H9 (cell line): ENCODE data around the gene ANKS3. TPM values are rescaled to one million over a fixed set of nuclear protein-coding genes. Genes with fewer than 3 reads are reported as not detected.

Experiments
- DNase-seq: peaks from one replicate; pipeline ENCODE4 v3.0.0-alpha.2; 2017
- H2AFZ ChIP-seq: one replicate; pipeline ENCODE4 v1.6.1; 2013; ENCODE audit warnings: mild to moderate bottlenecking, low read length, control low read depth, moderate library complexity
- H2AK5ac ChIP-seq: 2 replicates; pipeline ENCODE4 v1.6.1; 2013; ENCODE audit warnings: low read length, control low read depth, mixed read lengths; ENCODE audit not compliant: insufficient read length
- H2BK120ac ChIP-seq: one replicate; pipeline ENCODE4 v1.6.1; 2013; ENCODE audit warnings: low read depth, mild to moderate bottlenecking, low read length, control low read depth, inconsistent platforms; ENCODE audit not compliant: poor library complexity, severe bottlenecking
- H2BK12ac ChIP-seq: 2 replicates; pipeline ENCODE4 v1.6.1; 2013; ENCODE audit warnings: low read length, control low read depth, mixed read lengths, low read depth; ENCODE audit not compliant: insufficient read length
- H2BK15ac ChIP-seq: 2 replicates; pipeline ENCODE4 v1.6.1; 2013; ENCODE audit warnings: low read depth, low read length, control low read depth
- H2BK20ac ChIP-seq: one replicate; pipeline ENCODE4 v1.6.1; 2013; ENCODE audit warnings: low read depth, mild to moderate bottlenecking, low read length, control low read depth, inconsistent platforms; ENCODE audit not compliant: poor library complexity, severe bottlenecking
- H2BK5ac ChIP-seq: 2 replicates; pipeline ENCODE4 v1.6.1; 2013; ENCODE audit warnings: low read length, control low read depth, mixed read lengths; ENCODE audit not compliant: insufficient read length
- H3K14ac ChIP-seq: 2 replicates; pipeline ENCODE4 v1.6.1; 2013; ENCODE audit warnings: low read length, control low read depth; ENCODE audit not compliant: insufficient read depth
- H3K18ac ChIP-seq: 2 replicates; pipeline ENCODE4 v1.6.1; 2013; ENCODE audit warnings: low read depth, mild to moderate bottlenecking, mixed read lengths, low read length, control low read depth; ENCODE audit not compliant: insufficient read length
- H3K23ac ChIP-seq: 2 replicates; pipeline ENCODE4 v1.6.1; 2013; ENCODE audit warnings: low read length, control low read depth, mixed read lengths, low read depth; ENCODE audit not compliant: insufficient read length
- H3K23me2 ChIP-seq: 2 replicates; pipeline ENCODE4 v1.6.1; 2013; ENCODE audit warnings: low read depth, mild to moderate bottlenecking, mixed read lengths, low read length, control low read depth; ENCODE audit not compliant: insufficient read length, poor library complexity, severe bottlenecking
- H3K27ac ChIP-seq: 2 replicates; pipeline ENCODE4 v1.5.1; 2013; ENCODE audit warnings: low read length, control low read depth, mixed read lengths, low read depth; ENCODE audit not compliant: insufficient read length
- H3K27me3 ChIP-seq: 2 replicates; pipeline ENCODE4 v1.6.1; 2013; ENCODE audit warnings: low read length, control low read depth, inconsistent platforms; ENCODE audit not compliant: insufficient read depth
- H3K4ac ChIP-seq: 2 replicates; pipeline ENCODE4 v1.6.1; 2013; ENCODE audit warnings: low read depth, mild to moderate bottlenecking, control low read depth, inconsistent platforms, low read length, moderate library complexity
- H3K4me1 ChIP-seq: 2 replicates; pipeline ENCODE4 v1.6.1; 2013; ENCODE audit warnings: low read length, control low read depth, inconsistent platforms; ENCODE audit not compliant: insufficient read depth
- H3K4me2 ChIP-seq: 2 replicates; pipeline ENCODE4 v1.6.1; 2013; ENCODE audit warnings: low read length, control low read depth, mixed read lengths; ENCODE audit not compliant: insufficient read length, insufficient read depth
- H3K56ac ChIP-seq: 2 replicates; pipeline ENCODE4 v1.6.1; 2013; ENCODE audit warnings: low read depth, mild to moderate bottlenecking, mixed read lengths, low read length, control low read depth; ENCODE audit not compliant: insufficient read length
- H3K79me1 ChIP-seq: 2 replicates; pipeline ENCODE4 v1.6.1; 2013; ENCODE audit warnings: low read depth, mild to moderate bottlenecking, moderate library complexity, low read length, control low read depth, inconsistent platforms; ENCODE audit not compliant: insufficient read depth, poor library complexity, severe bottlenecking
- H3K79me2 ChIP-seq: 2 replicates; pipeline ENCODE4 v1.6.1; 2013; ENCODE audit warnings: low read length, control low read depth, inconsistent platforms; ENCODE audit not compliant: insufficient read depth
- H3K9ac ChIP-seq: 2 replicates; pipeline ENCODE4 v1.6.1; 2013; ENCODE audit warnings: low read length, control low read depth, mixed read lengths; ENCODE audit not compliant: insufficient read length; ENCODE audit errors: extremely low read depth
- H3K9me3 ChIP-seq: one replicate; pipeline ENCODE4 v1.6.1; 2013; ENCODE audit warnings: low read depth, low read length, inconsistent platforms; ENCODE audit not compliant: control insufficient read depth
- H3T11ph ChIP-seq: one replicate; pipeline ENCODE4 v1.6.1; 2013; ENCODE audit warnings: mild to moderate bottlenecking, low read length, control low read depth, inconsistent platforms
- H4K20me1 ChIP-seq: one replicate; pipeline ENCODE4 v1.6.1; 2013; ENCODE audit not compliant: control insufficient read depth, insufficient read length, insufficient read depth
- H4K5ac ChIP-seq: 2 replicates; pipeline ENCODE4 v1.6.1; 2013; ENCODE audit warnings: low read depth, mild to moderate bottlenecking, mixed read lengths, low read length, control low read depth; ENCODE audit not compliant: insufficient read length
- H4K8ac ChIP-seq: replicated peaks from 2 replicates; pipeline ENCODE4 v1.6.1; 2013; ENCODE audit warnings: low read length, control low read depth, mixed read lengths, low read depth; ENCODE audit not compliant: insufficient read length
- H4K91ac ChIP-seq: 2 replicates; pipeline ENCODE4 v1.6.1; 2013; ENCODE audit warnings: low read depth, mild to moderate bottlenecking, moderate library complexity, mixed read lengths, low read length, control low read depth; ENCODE audit not compliant: insufficient read length
- H3K27ac Mint-ChIP-seq, 3 experiments: 2 replicates in 2 of 3; 3 replicates in 1 of 3; pipeline ENCODE4 v1.8.0; 2020 to 2021; ENCODE audit warnings: mixed read lengths in 3 of 3, mild to moderate bottlenecking in 1 of 3, moderate library complexity in 1 of 3
- H3K27me3 Mint-ChIP-seq: 2 replicates; pipeline ENCODE4 v1.8.0; 2021; ENCODE audit warnings: low read depth, mild to moderate bottlenecking, moderate library complexity, mixed read lengths
- H3K36me3 Mint-ChIP-seq, 3 experiments: 2 replicates in 2 of 3; 3 replicates in 1 of 3; pipeline ENCODE4 v1.8.0; 2020 to 2021; ENCODE audit warnings: low read depth in 3 of 3, mixed read lengths in 3 of 3; ENCODE audit not compliant: insufficient read depth in 1 of 3
- H3K4me1 Mint-ChIP-seq, 2 experiments: 2 replicates each; pipeline ENCODE4 v1.8.0; 2020; ENCODE audit warnings: mixed read lengths in 2 of 2
- H3K4me3 Mint-ChIP-seq, 2 experiments: 2 replicates in 1 of 2; 3 replicates in 1 of 2; pipeline ENCODE4 v1.8.0; 2020 to 2021; ENCODE audit warnings: mild to moderate bottlenecking in 2 of 2, mixed read lengths in 2 of 2, moderate library complexity in 1 of 2
- H3K9me3 Mint-ChIP-seq, 2 experiments: 2 replicates in 1 of 2; 3 replicates in 1 of 2; pipeline ENCODE4 v1.8.0; 2020; ENCODE audit warnings: mild to moderate bottlenecking in 2 of 2, mixed read lengths in 2 of 2, moderate library complexity in 1 of 2
- CTCF ChIP-seq: fragments of 200-600 bp; sonication (generic); conservative IDR thresholded peaks from 3 replicates; pipeline ENCODE4 v1.8.0; 2021; ENCODE audit warnings: antibody characterized with exemption, mild to moderate bottlenecking
- whole genome bisulfite sequencing: extraction: QIAGEN DNeasy Blood & Tissue Kit; methylation state at CpG from one replicate; pipeline ENCODE4 v1.1.7; 2013; ENCODE audit warnings: missing lambda C conversion rate, low lambda C conversion rate, mixed read lengths; ENCODE audit not compliant: insufficient read length; ENCODE audit errors: extremely low coverage; 5-methylcytosine and 5-hydroxymethylcytosine counted together
- long read RNA-seq: library from polyadenylated mRNA; unstranded; transcript quantifications from one replicate; pipeline ENCODE4 v2.0.0, GENCODE V29; 2020
- total RNA-seq: library from RNA; stranded (reverse); gene quantifications from 2 replicates; pipeline ENCODE4 v1.2.1, GENCODE V29; 2021

Gene ANKS3
- total RNA-seq = 27.3 and 32.0 TPM in 2 replicates
- long read RNA-seq, transcript ANKS3-203 (15 exons, 2,272 nt) = major isoform, 5 of 135 reads
- long read RNA-seq, partial matches to known transcripts = 7 of 135 reads
- long read RNA-seq, other reads (novel, unspliced or antisense) = 116 of 135 reads

GRCh38 chr16:4734063-4734729 is at the start of gene ANKS3, which contains the start of gene DNAAF8:
Gene ANKS3 (minus strand): TSS chr16:4734271. CDS start chr16:4730149, 4,122 bp downstream.
Gene DNAAF8 (plus strand): TSS chr16:4734537. CDS start chr16:4736515, 1,978 bp downstream.
- Histone ChIP-seq H3K56ac (no peak within 1 kb of the TSS), H3K4ac (no peak within 1 kb of the TSS), H3K79me2 (peaks cover 4% of the 10 kb centered on the region; the same call in 1 of the 2 replicates), H3K23ac (no peak within 1 kb of the TSS), H3T11ph (no peak within 1 kb of the TSS), H3K14ac (no peak within 1 kb of the TSS), H4K5ac (no peak within 1 kb of the TSS), H2BK5ac (no peak within 1 kb of the TSS), H2BK120ac (no peak within 1 kb of the TSS), H2BK15ac (no peak within 1 kb of the TSS), H3K4me2 (peak within 1 kb of the TSS; percentile 94), H3K27ac (no peak within 1 kb of the TSS), H3K23me2 (peaks cover 9% of the 10 kb centered on the region), H4K20me1 (no peaks in the 10 kb centered on the region), H3K4me1 (no peaks in the 10 kb centered on the region), H2BK20ac (no peak within 1 kb of the TSS), H3K9me3 (no peaks in the 10 kb centered on the region), H4K8ac (no peak within 1 kb of the TSS), H2AFZ (peak within 1 kb of the TSS; percentile 59), H4K91ac (no peak within 1 kb of the TSS), H2BK12ac (no peak within 1 kb of the TSS), H2AK5ac (no peak within 1 kb of the TSS), H3K27me3 (no peaks in the 10 kb centered on the region), H3K79me1 (peaks cover 3% of the 10 kb centered on the region), H3K18ac (peak within 1 kb of the TSS; percentile 10), H3K9ac (peak within 1 kb of the TSS; percentile 53)
- TF ChIP-seq CTCF = no peak
- Mint-ChIP-seq H3K36me3 (peaks cover 0 to 13% (median 13%) of the 10 kb centered on the region in 3 experiments; a peak in 5 of 7 replicates), H3K9me3 (no peaks in the 10 kb centered on the region; a peak in 1 of 5 replicates), H3K27me3 (peaks cover 4% of the 10 kb centered on the region), H3K4me3 (peak within 1 kb of the TSS; percentile 92 to 97), H3K27ac (peak within 1 kb of the TSS; percentile 96 to 97 (median 96)), H3K4me1 (peaks cover 8 to 12% of the 10 kb centered on the region in 2 experiments)
- peak; percentile 98 for DNase-seq
- no CpG with 5 or more reads among the region's 70 CpGs for WGBS
